Smooth muscle cell (in vitro differentiated cells): ENCODE results near the gene LYRM4. TPM values are rescaled to one million over a fixed set of nuclear protein-coding genes. Genes with fewer than 3 reads are reported as not detected.
"Not testable (repeated sequence)": the region's sequence is repeated elsewhere in the genome, so short reads cannot be mapped to it uniquely, and the experiment has no call there.

Experiments
- DNase-seq: peaks from one replicate; lab custom pipeline; 2025; ENCODE audit not compliant: unreplicated experiment; lab: John Stamatoyannopoulos, UW
- H2AFZ ChIP-seq: fragments of 200-600 bp; sonication (generic); 2 replicates; pipeline ENCODE4 v1.6.0; 2016; ENCODE audit warnings: antibody characterized with exemption, low read depth, mild to moderate bottlenecking
- H3F3A ChIP-seq: fragments of 200-600 bp; sonication (generic); 2 replicates; pipeline ENCODE4 v1.6.0; 2017; ENCODE audit warnings: antibody characterized with exemption, low read depth
- H3K27ac ChIP-seq: fragments of 200-600 bp; sonication (generic); 2 replicates; pipeline ENCODE4 v1.5.1; 2016; ENCODE audit warnings: low read depth, mild to moderate bottlenecking
- H3K27me3 ChIP-seq: fragments of 200-600 bp; sonication (generic); 2 replicates; pipeline ENCODE4 v1.6.1; 2016; ENCODE audit warnings: low read depth, mild to moderate bottlenecking
- H3K36me3 ChIP-seq: fragments of 200-600 bp; sonication (generic); 2 replicates; pipeline ENCODE4 v1.5.1; 2016; ENCODE audit warnings: low read depth
- H3K4me1 ChIP-seq: fragments of 200-600 bp; sonication (generic); 2 replicates; pipeline ENCODE4 v1.5.1; 2016; ENCODE audit warnings: low read depth
- H3K4me2 ChIP-seq: fragments of 200-600 bp; sonication (generic); 2 replicates; pipeline ENCODE4 v1.6.0; 2016; ENCODE audit warnings: mild to moderate bottlenecking
- H3K4me3 ChIP-seq: fragments of 200-600 bp; sonication (generic); 2 replicates; pipeline ENCODE4 v1.5.1; 2016; ENCODE audit warnings: mild to moderate bottlenecking
- H3K79me2 ChIP-seq: fragments of 200-600 bp; sonication (generic); 2 replicates; pipeline ENCODE4 v1.6.0; 2016; ENCODE audit warnings: low read depth, mild to moderate bottlenecking
- H3K9ac ChIP-seq: fragments of 200-600 bp; sonication (generic); 2 replicates; pipeline ENCODE4 v1.6.0; 2016; ENCODE audit warnings: low read depth
- H3K9me3 ChIP-seq: fragments of 200-600 bp; sonication (generic); replicated peaks from 2 replicates; pipeline ENCODE4 v1.5.1; 2016; ENCODE audit warnings: low read depth
- H4K20me1 ChIP-seq: fragments of 200-600 bp; sonication (generic); 2 replicates; pipeline ENCODE4 v1.6.0; 2016; ENCODE audit warnings: low read depth
- CTCF ChIP-seq: fragments of 200-600 bp; sonication (generic); IDR thresholded peaks from 2 replicates; pipeline ENCODE4 v1.5.1; 2017; ENCODE audit warnings: borderline replicate concordance, mild to moderate bottlenecking, antibody characterized with exemption; ENCODE audit not compliant: insufficient read depth, poor library complexity, severe bottlenecking
- WGBS: methylation state at CpG from one replicate; pipeline ENCODE4 v1.1.7; 2016; ENCODE audit warnings: low lambda C conversion rate; 5-methylcytosine and 5-hydroxymethylcytosine counted together
- polyA plus RNA-seq: library from polyadenylated mRNA; unstranded; fragments of >200 nt; fragmentation: Nextera tagmentation; extraction: Ambion mirVana; gene quantifications from 2 replicates; pipeline ENCODE4 v1.2.1, GENCODE V29; 2016
- total RNA-seq: library from RNA; depleted of rRNA; stranded (reverse); fragments of >200 nt; gene quantifications from 2 replicates; pipeline ENCODE4 v1.2.3, GENCODE V29; 2014

LYRM4 gene
- total and polyA plus RNA-seq, 2 experiments from 2014 or later = 26.1 to 27.1 TPM

- Histone ChIP-seq H3K27ac (no peak overlapping the region), H3K4me3 (no peak overlapping the region), H4K20me1 (peaks cover 8% of the 10 kb centered on the region), H3K79me2 (no peaks in the 10 kb centered on the region), H3K4me1 (peaks cover 6% of the 10 kb centered on the region), H3K4me2 (no peak overlapping the region), H3F3A (peaks cover 3% of the 10 kb centered on the region), H3K36me3 (no peaks in the 10 kb centered on the region), H3K9me3 (no peaks in the 10 kb centered on the region), H3K27me3 (no peaks in the 10 kb centered on the region), H3K9ac (no peak overlapping the region), H2AFZ (no peak overlapping the region)
- DNase-seq = no peak
- WGBS = 97% methylated on average over 18 of the region's 18 CpGs
- no peak for TF ChIP-seq CTCF
Observed at GRCh38 chr6:5122504-5123112, 138.1 kb downstream of the LYRM4 start.

- no peak for DNase-seq
- Histone ChIP-seq H3K27ac (no peak overlapping the region), H3K27me3 (no peaks in the 10 kb centered on the region), H2AFZ (no peak overlapping the region), H3F3A (peaks cover 3% of the 10 kb centered on the region), H3K36me3 (no peaks in the 10 kb centered on the region), H3K4me2 (no peak overlapping the region), H3K79me2 (no peaks in the 10 kb centered on the region), H3K4me1 (peaks cover 6% of the 10 kb centered on the region), H4K20me1 (peaks cover 8% of the 10 kb centered on the region), H3K9ac (no peak overlapping the region), H3K4me3 (no peak overlapping the region), H3K9me3 (no peaks in the 10 kb centered on the region)
- TF ChIP-seq CTCF = no peak
- 74% methylated on average over 7 of the region's 7 CpGs for WGBS
Observed at GRCh38 chr6:5121956-5122355, 138.8 kb downstream of the LYRM4 start.

- Histone ChIP-seq H3K9ac (no peak overlapping the region), H3K9me3 (no peaks in the 10 kb centered on the region), H3K4me2 (no peak overlapping the region), H3K4me3 (no peak overlapping the region), H3K36me3 (no peaks in the 10 kb centered on the region), H3K27ac (no peak overlapping the region), H4K20me1 (peaks cover 8% of the 10 kb centered on the region), H3K79me2 (no peaks in the 10 kb centered on the region), H3K27me3 (no peaks in the 10 kb centered on the region), H2AFZ (no peak overlapping the region), H3K4me1 (peaks cover 6% of the 10 kb centered on the region), H3F3A (peaks cover 3% of the 10 kb centered on the region)
- WGBS = 84% methylated on average over 6 of the region's 6 CpGs
- DNase-seq = no peak
- no peak for TF ChIP-seq CTCF
Observed at GRCh38 chr6:5121479-5121878, 139.3 kb downstream of the LYRM4 start.

GRCh38 chr6:5120543-5120942 is 140.2 kb downstream of the LYRM4 start:
- H3K36me3 ChIP-seq, H4K20me1 ChIP-seq, H3F3A ChIP-seq, H3K4me1 ChIP-seq, H3K27me3 ChIP-seq, H3K4me3 ChIP-seq, H3K27ac ChIP-seq, H3K79me2 ChIP-seq, DNase-seq, H2AFZ ChIP-seq, H3K9ac ChIP-seq, H3K9me3 ChIP-seq, H3K4me2 ChIP-seq: not testable (repeated sequence)
- WGBS = 96% methylated on average over 8 of the region's 8 CpGs
